SH-SY5Y (cell line): ENCODE data around the gene ELMOD3.

ENCODE experiments used
- GATA2 ChIP-seq: IDR thresholded peaks from 2 replicates; pipeline ENCODE4 v1.6.1; 2011; ENCODE audit warnings: mild to moderate bottlenecking, low read depth, low read length
- GATA3 ChIP-seq: IDR thresholded peaks from 2 replicates; pipeline ENCODE4 v1.6.1; 2011; ENCODE audit warnings: low read depth, mild to moderate bottlenecking, low read length, moderate library complexity

DNA sequence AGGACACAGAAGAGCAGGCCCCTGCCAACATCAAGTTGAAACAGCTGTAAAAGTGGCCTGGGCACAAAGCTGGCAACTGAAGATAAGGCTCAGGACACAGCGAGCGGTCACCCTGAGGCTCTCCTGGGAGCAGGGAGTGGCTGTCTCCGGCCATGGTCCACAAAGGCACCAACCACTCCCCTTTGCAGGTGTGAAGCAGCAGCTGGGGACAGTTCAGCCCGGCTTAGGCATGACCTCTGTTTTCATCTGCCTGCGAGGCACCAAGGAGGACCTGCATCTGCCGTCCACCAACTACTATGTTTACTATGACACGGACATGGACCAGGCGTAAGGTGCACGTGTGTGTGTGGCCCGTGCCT, 39.7 kb upstream of the ELMOD3 start:
- TF ChIP-seq GATA2 (no peak), GATA3 (no peak)
